T-cell (primary cell): ENCODE data around the gene EFEMP1. TPM values are rescaled to one million over a fixed set of nuclear protein-coding genes. Genes with fewer than 3 reads are reported as not detected.

ENCODE experiments used
- ATAC-seq, 4 experiments: fragments of 200-7000 bp in 3 of 4; fragments of 150-1000 bp in 1 of 4; cut with Tn5 transposase; replicated peaks in 1 of 4; 1 replicate in 3 of 4; 2 replicates in 1 of 4; pipeline ENCODE4 v1.10.0; 2021; ENCODE audit warnings: moderate library complexity in 3 of 4, mild to moderate bottlenecking in 2 of 4, moderate number of reproducible peaks in 1 of 4
- CTCF ChIA-PET, 2 donors: fragments of 300-600 bp; sonication (Branson Sonifier 250); formaldehyde crosslinking; loops; one replicate each; lab custom pipeline; 2022; ENCODE audit warnings: antibody characterized with exemption in 2 of 2; lab: Charles Lee
- POLR2A ChIA-PET, 2 donors: fragments of 300-600 bp; sonication (Branson Sonifier 250); formaldehyde crosslinking; loops; one replicate each; lab custom pipeline; 2022; ENCODE audit warnings: antibody characterized with exemption in 2 of 2; lab: Charles Lee
- DNase-seq, 35 experiments: peaks; one replicate each; pipeline versions ENCODE4 v3.0.0 to v3.0.0-alpha.2; 2013 to 2023
- H3K27ac ChIP-seq: one replicate; pipeline ENCODE4 v1.5.1; 2013; ENCODE audit warnings: low read length
- H3K27me3 ChIP-seq, 2 experiments: replicated peaks in 1 of 2; 1 replicate in 1 of 2; 2 replicates in 1 of 2; pipeline versions ENCODE4 v1.6.1 to v1.7.0; 2013; ENCODE audit warnings: low read length in 1 of 2, mixed read lengths in 1 of 2; ENCODE audit not compliant: control insufficient read depth in 2 of 2, insufficient read depth in 2 of 2; ENCODE audit errors: extremely low read depth in 1 of 2
- H3K36me3 ChIP-seq, 2 donors: 1 replicate in 1 of 2; 2 replicates in 1 of 2; pipeline versions ENCODE4 v1.6.1 to v1.7.0; 2013; ENCODE audit warnings: low read length in 1 of 2; ENCODE audit not compliant: control insufficient read depth in 2 of 2, insufficient read depth in 1 of 2; ENCODE audit errors: extremely low read depth in 1 of 2
- H3K4me1 ChIP-seq, 2 experiments: 1 replicate in 1 of 2; 2 replicates in 1 of 2; pipeline versions ENCODE4 v1.6.1 to v1.7.0; 2013; ENCODE audit warnings: low read length in 2 of 2, mixed read lengths in 1 of 2; ENCODE audit not compliant: insufficient read depth in 2 of 2, control insufficient read depth in 1 of 2; ENCODE audit errors: extremely low read depth in 1 of 2
- H3K4me3 ChIP-seq, 2 donors: 1 replicate in 1 of 2; 2 replicates in 1 of 2; pipeline versions ENCODE4 v1.5.1 to v1.7.0; 2013; ENCODE audit warnings: mild to moderate bottlenecking in 2 of 2, low read length in 1 of 2, moderate library complexity in 1 of 2; ENCODE audit not compliant: control insufficient read depth in 1 of 2; ENCODE audit errors: extremely low read depth in 1 of 2
- H3K9me3 ChIP-seq: 2 replicates; pipeline ENCODE4 v1.7.0; 2013
- H3K27ac Mint-ChIP-seq, 2 donors: one replicate each; pipeline ENCODE4 v1.8.0; 2020 to 2021; ENCODE audit warnings: mild to moderate bottlenecking in 2 of 2, mixed read lengths in 2 of 2
- H3K27me3 Mint-ChIP-seq, 2 donors: one replicate each; pipeline ENCODE4 v1.8.0; 2021 to 2022; ENCODE audit warnings: mixed read lengths in 2 of 2
- H3K36me3 Mint-ChIP-seq: one replicate; pipeline ENCODE4 v1.8.0; 2021; ENCODE audit warnings: mixed read lengths
- H3K4me1 Mint-ChIP-seq, 3 donors: one replicate each; pipeline ENCODE4 v1.8.0; 2020 to 2022; ENCODE audit warnings: mixed read lengths in 3 of 3, mild to moderate bottlenecking in 1 of 3
- H3K4me3 Mint-ChIP-seq, 3 donors: one replicate each; pipeline ENCODE4 v1.8.0; 2020 to 2022; ENCODE audit warnings: mild to moderate bottlenecking in 3 of 3, mixed read lengths in 3 of 3, moderate library complexity in 3 of 3
- H3K9me3 Mint-ChIP-seq, 3 donors: one replicate each; pipeline ENCODE4 v1.8.0; 2020 to 2022; ENCODE audit warnings: mixed read lengths in 3 of 3
- WGBS: methylation state at CpG from one replicate; pipeline ENCODE4 v1.1.5; 2013; ENCODE audit warnings: missing lambda C conversion rate; ENCODE audit not compliant: insufficient coverage; 5-methylcytosine and 5-hydroxymethylcytosine counted together
- total RNA-seq, 35 experiments: library from RNA in 6 of 35; stranded (reverse) in 6 of 35; fragments of 120-200 nt in 1 of 35; gene quantifications; one replicate each; pipeline versions ENCODE4 v1.2.1 to v1.2.4 and lab custom pipeline; 2013 to 2026

Gene EFEMP1
- total RNA-seq, 5 donors from 2014 or later (not counting 1 experiment from before 2014, with no cell fraction given): 0.30 to 0.95 (median 0.73) TPM; not detected in 2

DNA sequence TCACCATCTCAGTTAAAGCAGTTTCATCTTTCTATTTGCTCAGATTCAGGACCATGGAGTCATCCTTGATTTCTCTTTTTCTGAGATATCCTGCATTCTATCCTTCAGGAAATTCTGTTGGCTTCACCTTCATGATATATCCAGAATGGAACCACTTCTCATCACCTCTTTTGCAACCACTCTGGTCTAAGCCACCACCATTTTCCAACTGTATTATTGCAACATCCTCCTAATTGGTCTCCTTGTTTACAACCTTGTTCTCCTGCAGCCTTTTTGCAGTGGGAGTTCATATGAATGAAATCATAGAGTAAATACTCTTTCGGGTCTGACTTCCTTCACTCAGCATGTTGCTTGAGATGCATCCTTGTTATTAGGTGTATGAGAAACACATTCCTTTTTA lies 3.4 kb upstream of the EFEMP1 start:
- Mint-ChIP-seq H3K36me3 (no peaks in the 10 kb centered on the region), H3K4me1 (peaks cover 0 to 14% (median 7%) of the 10 kb centered on the region in 3 donors), H3K4me3 (no peak overlapping the region), H3K27ac (no peak overlapping the region), H3K27me3 (peaks cover 29 to 31% of the 10 kb centered on the region in 2 donors), H3K9me3 (peaks cover 0 to 5% (median 4%) of the 10 kb centered on the region in 3 donors)
- ATAC-seq: no peak
- H3K9me3 ChIP-seq: no peaks in the 10 kb centered on the region
- no CpG with 5 or more reads among the region's 1 CpG for WGBS
- no peak overlapping the region for H3K4me3 ChIP-seq
- peaks cover 14 to 15% of the 10 kb centered on the region in 2 experiments for H3K27me3 ChIP-seq
- ChIA-PET CTCF (no interaction called here), POLR2A (no interaction called here)
- peaks cover 0 to 4% of the 10 kb centered on the region in 2 experiments for H3K4me1 ChIP-seq
- DNase-seq: no peak
- no peak overlapping the region for H3K27ac ChIP-seq
- H3K36me3 ChIP-seq: no peaks in the 10 kb centered on the region

DNA sequence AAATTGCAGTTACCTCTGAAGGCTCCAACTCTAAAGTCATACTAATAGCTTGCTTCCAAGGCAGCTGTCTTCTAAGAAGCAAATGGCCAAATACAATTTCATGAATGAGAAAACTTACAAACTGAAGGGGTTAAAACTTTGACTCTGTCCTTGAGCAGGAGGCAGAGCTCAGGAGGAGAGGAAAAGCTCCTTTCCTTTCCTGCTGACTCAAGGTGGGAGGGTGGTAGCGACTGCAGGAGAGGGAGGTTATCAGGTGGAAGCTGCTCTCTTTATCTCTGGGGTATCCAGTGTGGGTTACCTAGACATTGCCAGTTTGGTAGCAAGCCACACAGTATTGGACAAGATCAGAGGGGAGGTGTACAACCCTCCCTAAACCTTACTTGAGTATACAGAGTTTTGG lies 2.7 kb upstream of the EFEMP1 start:
- WGBS: no CpG with 5 or more reads among the region's 1 CpG
- H3K27me3 Mint-ChIP-seq: peaks cover 26 to 35% of the 10 kb centered on the region in 2 donors
- H3K4me1 Mint-ChIP-seq: peaks cover 0 to 14% (median 7%) of the 10 kb centered on the region in 3 donors
- H3K4me1 ChIP-seq: peaks cover 0 to 4% of the 10 kb centered on the region in 2 experiments
- DNase-seq: no peak
- no peak overlapping the region for H3K27ac ChIP-seq
- H3K36me3 Mint-ChIP-seq: no peaks in the 10 kb centered on the region
- H3K4me3 Mint-ChIP-seq: no peak overlapping the region
- no peaks in the 10 kb centered on the region for H3K36me3 ChIP-seq
- H3K4me3 ChIP-seq: no peak overlapping the region
- ChIA-PET POLR2A (no interaction called here), CTCF (no interaction called here)
- H3K27me3 ChIP-seq: peaks cover 14 to 15% of the 10 kb centered on the region in 2 experiments
- no peaks in the 10 kb centered on the region for H3K9me3 ChIP-seq
- H3K9me3 Mint-ChIP-seq: peaks cover 0 to 5% (median 4%) of the 10 kb centered on the region in 3 donors
- H3K27ac Mint-ChIP-seq: no peak overlapping the region
- no peak for ATAC-seq

DNA sequence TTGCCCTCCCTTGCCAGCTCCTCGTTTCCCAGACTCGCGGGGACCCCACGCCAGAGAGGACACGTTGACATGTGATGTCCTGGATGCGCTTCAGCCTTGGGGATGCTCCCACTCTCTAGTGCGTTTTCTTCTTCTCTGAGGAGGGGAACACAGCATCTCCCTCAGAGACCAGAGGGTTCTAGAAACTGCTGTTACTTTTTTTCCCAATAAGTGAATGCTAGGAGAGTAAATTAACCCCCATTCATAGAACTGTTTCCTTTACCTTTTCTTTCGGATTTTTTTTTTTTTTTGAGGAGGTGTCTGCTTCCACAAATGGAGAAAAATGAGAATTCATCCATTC lies 370 bp upstream of the EFEMP1 start:
- Histone ChIP-seq H3K4me3 (no peak overlapping the region), H3K36me3 (no peaks in the 10 kb centered on the region), H3K4me1 (peaks cover 0 to 4% of the 10 kb centered on the region in 2 experiments), H3K27me3 (peaks cover 14 to 15% of the 10 kb centered on the region in 2 experiments), H3K9me3 (no peaks in the 10 kb centered on the region), H3K27ac (no peak overlapping the region)
- no peak for ATAC-seq
- Mint-ChIP-seq H3K9me3 (peaks cover 0 to 5% (median 4%) of the 10 kb centered on the region in 3 donors), H3K27ac (no peak overlapping the region), H3K4me1 (peaks cover 0 to 14% (median 7%) of the 10 kb centered on the region in 3 donors), H3K4me3 (no peak overlapping the region), H3K27me3 (peaks cover 31 to 36% of the 10 kb centered on the region in 2 donors), H3K36me3 (no peaks in the 10 kb centered on the region)
- 0% methylated on average over 5 of the region's 8 CpGs for WGBS
- CTCF ChIA-PET: no interaction called here
- DNase-seq: no peak
- POLR2A ChIA-PET: no interaction called here

DNA sequence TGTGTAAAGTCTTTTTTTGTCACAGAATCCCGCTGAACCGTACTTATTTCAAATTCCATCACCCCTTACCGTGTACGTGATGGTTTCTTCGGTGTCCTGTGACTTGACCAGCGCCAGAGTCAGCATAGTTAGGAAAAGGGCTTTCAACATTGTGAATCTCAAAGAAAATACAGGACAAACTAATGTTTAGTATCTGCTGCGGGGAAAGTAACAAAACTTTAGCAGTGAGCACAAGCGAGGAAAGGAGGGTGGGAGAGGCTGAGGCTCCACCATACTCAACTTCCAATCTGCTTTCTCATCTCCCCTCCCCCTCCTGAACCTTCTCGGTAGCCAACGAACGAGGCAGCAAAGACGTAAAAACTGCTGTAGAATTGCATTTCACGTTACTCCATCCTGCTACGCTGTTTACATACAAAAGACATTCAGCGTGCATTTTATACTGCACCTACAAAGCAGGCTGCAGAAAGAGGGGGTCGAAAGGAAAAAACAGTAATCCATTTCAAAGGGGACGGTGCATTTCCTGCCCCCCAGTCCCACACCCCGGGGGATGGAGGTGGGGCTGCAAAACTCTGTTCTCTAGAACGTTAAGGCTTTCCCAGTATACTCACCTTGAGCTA lies 1.2 kb downstream of the EFEMP1 start:
- Mint-ChIP-seq H3K27me3 (peaks cover 31 to 36% of the 10 kb centered on the region in 2 donors), H3K4me3 (peak overlapping the region in 1 of 3 donors; percentile 20), H3K27ac (no peak overlapping the region), H3K9me3 (peaks cover 0 to 5% (median 4%) of the 10 kb centered on the region in 3 donors), H3K36me3 (no peaks in the 10 kb centered on the region), H3K4me1 (peaks cover 0 to 14% (median 7%) of the 10 kb centered on the region in 3 donors)
- ATAC-seq: no peak
- CTCF ChIA-PET: no interaction called here
- Histone ChIP-seq H3K27ac (no peak overlapping the region), H3K4me3 (no peak overlapping the region), H3K36me3 (no peaks in the 10 kb centered on the region), H3K9me3 (no peaks in the 10 kb centered on the region), H3K27me3 (peaks cover 14 to 15% of the 10 kb centered on the region in 2 experiments), H3K4me1 (peaks cover 0 to 4% of the 10 kb centered on the region in 2 experiments)
- DNase-seq: no peak
- POLR2A ChIA-PET: no interaction called here
- WGBS: 3% methylated on average over 5 of the region's 19 CpGs

DNA sequence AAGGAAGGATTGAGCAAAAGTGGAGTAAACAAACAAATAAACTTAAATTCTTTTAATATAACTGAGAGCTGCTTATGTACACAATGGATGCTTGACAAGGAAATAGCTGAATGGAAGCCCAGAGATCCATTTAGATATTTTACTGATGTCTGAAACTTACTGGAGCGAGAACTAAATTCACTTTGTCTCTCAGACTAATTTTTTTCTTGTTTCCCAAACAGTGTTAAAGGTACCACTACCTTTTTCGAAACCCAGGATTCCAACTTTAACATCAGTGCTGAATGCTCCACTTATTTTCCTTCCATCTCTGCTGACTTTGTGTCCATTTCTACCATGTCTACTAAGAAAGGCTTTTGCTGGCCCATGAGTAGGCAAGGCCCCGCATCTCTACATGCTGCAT lies 4.0 kb downstream of the EFEMP1 start:
- H3K4me3 ChIP-seq: no peak overlapping the region
- H3K9me3 ChIP-seq: no peaks in the 10 kb centered on the region
- H3K9me3 Mint-ChIP-seq: peaks cover 0 to 4% (median 0%) of the 10 kb centered on the region in 3 donors
- peaks cover 18 to 27% of the 10 kb centered on the region in 2 donors for H3K27me3 Mint-ChIP-seq
- H3K27me3 ChIP-seq: peaks cover 6 to 14% of the 10 kb centered on the region in 2 experiments
- 88% methylated on average over 3 of the region's 3 CpGs for WGBS
- POLR2A ChIA-PET: no interaction called here
- peaks cover 0 to 14% (median 7%) of the 10 kb centered on the region in 3 donors for H3K4me1 Mint-ChIP-seq
- no peak overlapping the region for H3K27ac Mint-ChIP-seq
- DNase-seq (no peak), ATAC-seq (no peak)
- CTCF ChIA-PET: interaction anchor here in 1 of 2 donors (0.7 kb wide), 1 partner anchor 9 kb away, joined by 4 read pairs; no protein-coding TSS in a partner anchor
- no peaks in the 10 kb centered on the region for H3K36me3 ChIP-seq
- H3K36me3 Mint-ChIP-seq: no peaks in the 10 kb centered on the region
- peaks cover 0 to 4% of the 10 kb centered on the region in 2 experiments for H3K4me1 ChIP-seq
- H3K27ac ChIP-seq: no peak overlapping the region
- H3K4me3 Mint-ChIP-seq: no peak overlapping the region

DNA sequence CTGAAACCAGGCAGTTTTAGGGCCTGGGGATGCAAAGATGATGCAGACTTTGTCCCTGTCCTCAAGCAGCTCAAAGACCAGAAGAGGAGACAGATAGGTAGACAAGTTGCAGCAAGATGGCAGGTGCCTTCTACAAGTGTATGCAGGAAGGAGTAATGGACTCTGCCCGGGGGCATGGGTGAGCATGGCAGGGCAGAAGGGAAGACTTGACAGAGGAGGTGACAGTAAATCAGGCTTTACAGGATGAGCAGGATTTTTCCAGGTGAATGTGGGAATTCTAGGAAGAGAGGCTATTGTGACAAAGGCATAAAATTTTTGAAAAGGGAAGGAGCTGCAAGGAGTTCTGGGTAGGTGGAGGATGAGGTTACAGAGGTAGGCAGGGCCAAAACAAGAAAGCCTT lies 4.7 kb downstream of the EFEMP1 start:
- Mint-ChIP-seq H3K36me3 (no peaks in the 10 kb centered on the region), H3K4me3 (no peak overlapping the region), H3K27ac (no peak overlapping the region), H3K9me3 (peaks cover 0 to 4% (median 0%) of the 10 kb centered on the region in 3 donors), H3K4me1 (peaks cover 0 to 11% (median 7%) of the 10 kb centered on the region in 3 donors), H3K27me3 (peaks cover 18 to 21% of the 10 kb centered on the region in 2 donors)
- Histone ChIP-seq H3K27me3 (peaks cover 6 to 13% of the 10 kb centered on the region in 2 experiments), H3K4me3 (no peak overlapping the region), H3K27ac (no peak overlapping the region), H3K9me3 (no peaks in the 10 kb centered on the region), H3K36me3 (no peaks in the 10 kb centered on the region), H3K4me1 (peaks cover 0 to 4% of the 10 kb centered on the region in 2 experiments)
- 67% methylated on average over 1 of the region's 1 CpG for WGBS
- ChIA-PET POLR2A (no interaction called here), CTCF (no interaction called here)
- no peak for ATAC-seq
- DNase-seq: no peak
